GM19193 (cell line): Measurements from ENCODE around the gene SOX13.

Source experiments
- POLR2A ChIP-seq: IDR thresholded peaks from 4 replicates; pipeline ENCODE4 v1.6.1; 2011; ENCODE audit not compliant: insufficient read depth, insufficient read length; ENCODE audit errors: extremely low read depth

Gene SOX13

DNA sequence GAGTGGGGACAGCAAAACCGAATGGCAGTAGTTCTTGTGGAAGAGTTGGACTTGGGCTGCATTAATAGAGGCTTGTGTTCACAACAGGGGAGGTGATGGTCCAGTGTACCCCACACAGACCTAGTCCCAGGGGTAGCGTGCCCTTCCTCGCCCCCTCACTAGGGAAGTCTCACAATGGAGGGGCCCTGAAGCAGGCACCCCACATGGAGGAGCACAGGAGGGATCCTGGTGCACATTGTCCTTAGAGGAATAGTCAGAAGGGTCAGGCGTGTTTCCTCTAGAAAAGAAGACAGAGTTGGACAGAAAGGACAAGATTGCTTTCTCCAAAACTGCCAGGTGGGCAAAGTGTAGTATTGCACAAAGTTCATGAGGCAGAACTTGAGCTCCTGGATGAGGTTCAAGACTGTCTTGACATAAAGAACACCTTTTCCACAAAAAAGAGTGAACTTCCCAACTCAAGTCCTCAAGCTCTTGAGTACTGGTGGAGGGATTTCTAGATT, 55.6 kb downstream of the SOX13 start:
- TF ChIP-seq POLR2A = no peak

- no peak for TF ChIP-seq POLR2A
These were observed 56.3 kb downstream of the SOX13 start for GRCh38 chr1:204128964-204129896.

DNA sequence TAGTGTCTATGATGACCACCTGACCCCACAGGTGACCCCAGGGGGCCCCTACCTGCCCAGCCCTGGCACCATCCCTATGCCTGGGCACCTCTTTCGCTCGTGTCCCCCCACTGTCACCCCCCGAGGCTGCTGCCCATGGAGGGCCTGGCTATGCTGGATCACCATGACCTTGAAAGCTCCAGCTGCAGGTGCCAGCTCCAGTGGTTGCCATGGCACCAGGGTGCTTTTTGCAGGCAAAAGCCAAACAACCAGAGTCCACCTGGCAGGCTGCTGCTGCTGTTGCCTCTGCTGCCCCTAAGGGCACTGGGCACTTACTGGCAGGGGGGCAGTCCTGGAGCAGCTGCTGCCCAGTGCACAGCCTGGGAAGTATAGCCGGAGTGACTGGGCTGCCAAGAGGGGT, 57.3 kb downstream of the SOX13 start:
- TF ChIP-seq POLR2A = no peak

DNA sequence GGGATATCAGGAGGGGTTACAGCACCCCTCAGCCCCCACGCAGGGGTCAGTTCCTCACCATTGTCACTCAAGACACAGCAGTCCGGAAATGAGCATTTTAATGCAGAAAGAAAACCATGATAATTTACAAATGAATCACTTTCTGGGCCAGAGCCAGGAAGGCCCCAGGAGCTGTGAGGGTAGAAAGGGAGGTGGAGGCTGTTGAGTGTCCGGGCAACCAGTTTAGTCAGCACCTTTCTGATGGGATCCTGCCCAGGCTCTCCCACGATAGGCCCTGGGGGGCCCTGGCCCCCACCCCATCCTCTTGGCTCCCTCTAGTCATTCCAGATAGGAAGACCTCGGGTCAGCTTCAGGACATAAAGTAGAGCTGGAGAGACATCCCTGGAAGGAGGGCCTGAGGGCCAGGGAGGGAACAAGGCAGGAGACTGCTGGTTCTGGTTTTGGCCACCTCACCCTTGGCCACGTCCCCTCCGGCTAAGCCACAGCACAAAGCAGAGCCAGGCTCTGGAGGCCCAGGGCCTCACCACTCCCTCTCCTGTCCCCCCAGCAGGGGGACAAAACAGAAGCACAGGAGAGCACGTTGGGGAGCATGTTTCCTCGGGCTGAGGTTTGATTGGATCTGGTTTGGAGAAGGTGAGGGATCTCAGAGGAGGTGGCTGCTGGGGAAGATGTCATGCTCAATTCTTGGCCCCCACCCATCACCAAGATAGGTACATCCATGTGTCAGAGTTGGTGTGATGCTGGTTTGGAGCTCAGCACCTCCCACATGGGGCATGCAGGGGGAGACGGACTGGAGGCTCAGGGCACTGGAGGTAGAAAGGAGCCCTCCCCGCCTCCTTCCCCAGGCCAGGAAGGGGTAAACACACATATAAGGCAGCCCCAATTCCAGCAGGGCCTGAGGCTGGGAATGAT, 58.3 kb downstream of the SOX13 start:
- TF ChIP-seq POLR2A = no peak

DNA sequence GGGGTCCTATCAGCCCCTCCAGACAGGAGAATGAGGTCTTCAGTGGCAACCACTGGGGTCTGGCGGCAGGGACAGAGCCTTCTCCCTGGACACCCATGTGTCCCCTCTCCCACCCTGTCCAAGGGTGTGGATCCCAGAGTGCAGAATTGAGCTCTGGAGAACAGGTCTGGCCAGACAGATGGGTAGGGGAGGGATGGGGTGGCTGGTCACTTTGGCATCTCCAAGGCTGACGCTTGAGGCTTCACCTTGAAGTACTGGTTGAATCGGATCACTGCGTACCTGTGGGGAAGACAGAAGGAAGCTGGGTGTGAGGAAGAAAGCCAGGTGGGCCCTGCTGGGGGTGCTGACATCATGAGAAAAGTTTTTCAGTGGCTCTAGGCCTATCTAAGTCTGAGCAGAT, 59.1 kb downstream of the SOX13 start:
- no peak for TF ChIP-seq POLR2A

DNA sequence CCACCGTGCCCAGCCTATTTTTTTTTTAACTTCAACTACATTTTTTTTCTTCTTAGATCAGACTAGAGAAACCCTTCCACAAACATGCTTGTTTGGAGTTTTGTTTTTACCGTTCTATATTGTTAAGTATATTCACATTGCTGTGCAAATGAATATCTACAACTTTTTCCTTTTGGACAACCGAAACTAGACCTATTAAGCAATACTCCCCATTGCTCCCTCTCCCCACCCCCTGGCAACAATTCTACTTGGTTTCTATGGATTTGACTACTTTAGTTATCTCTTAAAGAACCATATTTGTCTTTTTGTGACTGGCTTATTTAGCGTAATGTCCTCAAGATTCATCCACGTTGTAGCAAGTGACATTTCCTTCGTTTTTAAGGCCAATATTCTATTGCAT, 59.8 kb downstream of the SOX13 start:
- no peak for TF ChIP-seq POLR2A

DNA sequence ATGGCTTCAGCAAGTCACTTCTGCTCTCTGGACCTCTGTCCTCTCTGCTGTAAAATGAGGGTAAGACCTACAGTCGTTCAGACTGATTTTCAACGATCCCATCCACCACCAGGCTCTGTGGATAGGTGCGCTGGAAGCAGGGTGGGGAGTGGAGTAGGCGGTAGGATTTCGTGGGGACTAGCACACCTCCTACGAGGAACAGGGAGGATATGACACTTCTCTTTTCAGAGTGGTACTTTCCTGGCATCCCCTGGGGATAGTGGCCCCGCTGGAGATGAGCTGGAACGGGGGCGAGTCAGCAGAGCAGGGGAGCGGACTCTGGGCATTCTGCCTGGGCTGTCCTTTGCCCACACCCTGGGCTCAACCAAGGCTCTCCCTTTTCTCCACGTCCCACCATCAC, 61.2 kb downstream of the SOX13 start:
- no peak for TF ChIP-seq POLR2A

- no peak for TF ChIP-seq POLR2A
These were observed 63.9 kb downstream of the SOX13 start for GRCh38 chr1:204136814-204137213.

- TF ChIP-seq POLR2A = no peak
These were observed 66.2 kb downstream of the SOX13 start for GRCh38 chr1:204139088-204139487.

- no peak for TF ChIP-seq POLR2A
These were observed 67.0 kb downstream of the SOX13 start for GRCh38 chr1:204139952-204140351.

GRCh38 chr1:204141131-204141530, 68.2 kb downstream of the SOX13 start:
- TF ChIP-seq POLR2A = no peak

DNA sequence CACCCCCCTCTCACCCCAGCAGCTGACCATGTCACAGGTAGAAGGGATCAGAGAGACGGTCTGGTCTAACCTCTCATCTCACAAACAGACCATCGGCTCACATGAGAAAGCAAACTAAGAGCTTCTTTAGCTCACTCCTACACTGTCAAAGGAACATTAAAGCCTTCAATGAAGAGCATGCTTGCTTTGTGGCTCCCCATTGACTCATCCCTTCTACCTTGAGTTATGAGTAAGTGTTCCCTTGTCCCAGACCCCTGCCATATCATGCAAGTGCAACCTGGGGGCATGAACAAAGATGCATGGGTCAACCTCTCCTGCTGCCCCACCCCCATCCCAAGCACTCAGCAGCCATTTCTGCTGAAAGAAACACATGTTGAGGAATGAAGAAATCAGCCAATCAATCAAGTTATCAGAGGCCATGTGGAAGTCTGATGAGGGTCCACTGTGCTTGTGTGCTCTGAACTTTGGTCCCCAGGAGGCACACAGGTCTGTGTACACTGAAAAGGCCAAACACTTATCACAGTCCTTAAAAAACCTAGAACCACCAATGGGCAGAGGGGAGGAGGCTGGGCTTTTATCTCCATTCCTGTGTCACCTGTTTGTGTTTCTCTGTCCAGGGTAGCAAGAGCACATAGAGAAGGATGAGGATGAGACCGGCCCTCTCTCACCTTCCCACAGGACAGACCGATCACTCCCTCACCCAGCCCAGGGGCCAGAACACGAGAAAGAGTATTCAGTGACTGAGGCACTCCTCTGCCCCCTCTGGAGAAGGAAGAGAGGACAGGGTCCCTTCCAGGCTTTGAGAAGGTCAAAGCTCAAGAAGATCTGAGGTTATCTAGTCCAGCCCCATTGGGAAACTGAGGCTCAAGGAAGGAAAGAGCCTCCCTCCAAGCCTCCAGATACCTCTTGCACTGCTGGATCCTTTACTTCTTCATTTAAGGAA, 69.4 kb downstream of the SOX13 start:
- TF ChIP-seq POLR2A = no peak

- TF ChIP-seq POLR2A = no peak
These were observed 70.5 kb downstream of the SOX13 start for GRCh38 chr1:204143276-204144041.
